GM12878 (cell line): Measurements from ENCODE around the gene FNDC3A. TPM values are rescaled to one million over a fixed set of nuclear protein-coding genes. Genes with fewer than 3 reads are reported as not detected.

Experiments used
- ATAC-seq: fragments of 200-7000 bp; cut with Tn5 transposase; 3 replicates; pipeline ENCODE4 v1.9.1; 2020; ENCODE audit warnings: mild to moderate bottlenecking, moderate library complexity
- BruUV-seq: library from RNA; stranded (reverse); fragments of 400-500 nt; replicated peaks from 2 replicates; lab custom pipeline; 2021; lab: Mats Ljungman, UMichigan
- CTCF ChIA-PET: fragments of 300-600 bp; sonication (Branson Sonifier 250); formaldehyde crosslinking; extraction: SDS; loops from one replicate; lab custom pipeline; 2021; ENCODE audit warnings: inconsistent platforms; lab: Yijun Ruan, JAX
- POLR2A ChIA-PET: fragments of 350-600 bp; formaldehyde crosslinking; extraction: SDS; loops from one replicate; lab custom pipeline; 2021; ENCODE audit warnings: inconsistent platforms; lab: Charles Lee
- RAD21 ChIA-PET: fragments of 300-600 bp; sonication (Branson Sonifier 250); formaldehyde crosslinking; loops from one replicate; lab custom pipeline; 2023; ENCODE audit warnings: antibody characterized with exemption; ENCODE audit not compliant: unreplicated experiment; lab: Charles Lee
- SMC1A ChIA-PET: fragments of 300-600 bp; sonication (Branson Sonifier 250); formaldehyde crosslinking; loops from one replicate; lab custom pipeline; 2023; ENCODE audit not compliant: unreplicated experiment, uncharacterized antibody; lab: Charles Lee
- DNase-seq: peaks from one replicate; pipeline ENCODE4 v3.0.0-alpha.2; 2011; ENCODE audit warnings: low read depth, low spot score
- FAIRE-seq: peaks from 3 replicates; lab custom pipeline; 2011; peaks lifted over from hg19 to GRCh38; lab: Jason Lieb, UNC
- H2AFZ ChIP-seq: 2 replicates; pipeline ENCODE4 v1.6.0; 2011; ENCODE audit warnings: low read depth, low read length, control low read depth; ENCODE audit not compliant: control insufficient read depth
- H3K27ac ChIP-seq: 2 replicates; pipeline ENCODE4 v1.5.1; 2011; ENCODE audit warnings: control low read depth; ENCODE audit not compliant: control insufficient read depth, insufficient read depth
- H3K27me3 ChIP-seq, 2 experiments: replicated peaks in 1 of 2; 2 replicates each; pipeline versions ENCODE4 v1.6.0 to v1.6.1; 2011; ENCODE audit warnings: low read length in 1 of 2; ENCODE audit not compliant: control insufficient read depth in 2 of 2, insufficient read depth in 2 of 2
- H3K36me3 ChIP-seq, 2 experiments: 2 replicates each; pipeline ENCODE4 v1.5.1; 2011; ENCODE audit warnings: low read length in 1 of 2; ENCODE audit not compliant: control insufficient read depth in 2 of 2, insufficient read depth in 2 of 2
- H3K4me1 ChIP-seq: 2 replicates; pipeline ENCODE4 v1.6.1; 2011; ENCODE audit warnings: mild to moderate bottlenecking, low read length, moderate library complexity, mixed read lengths; ENCODE audit not compliant: control insufficient read depth, insufficient read depth
- H3K4me2 ChIP-seq: 2 replicates; pipeline ENCODE4 v1.6.0; 2011; ENCODE audit warnings: control low read depth; ENCODE audit not compliant: control insufficient read depth, insufficient read depth
- H3K4me3 ChIP-seq: fragments of 200-600 bp; sonication (generic); 2 replicates; pipeline ENCODE4 v1.5.1; 2016
- H3K79me2 ChIP-seq: 2 replicates; pipeline ENCODE4 v1.6.0; 2011; ENCODE audit warnings: low read length; ENCODE audit not compliant: control insufficient read depth, insufficient read depth
- H3K9ac ChIP-seq: 2 replicates; pipeline ENCODE4 v1.8.0; 2011; ENCODE audit warnings: low read length, control low read depth, mixed read lengths; ENCODE audit not compliant: control insufficient read depth, insufficient read depth
- H3K9me3 ChIP-seq: replicated peaks from 3 replicates; pipeline ENCODE4 v1.5.1; 2011; ENCODE audit warnings: mild to moderate bottlenecking, low read length; ENCODE audit not compliant: control insufficient read depth, insufficient read depth
- H4K20me1 ChIP-seq: 2 replicates; pipeline ENCODE4 v1.6.0; 2011; ENCODE audit not compliant: control insufficient read depth, insufficient read depth
- BCL3 ChIP-seq: IDR thresholded peaks from 2 replicates; pipeline ENCODE4 v1.6.1; 2011; ENCODE audit warnings: borderline replicate concordance, low read depth, mild to moderate bottlenecking, moderate library complexity, low read length; ENCODE audit not compliant: insufficient read depth, poor library complexity, severe bottlenecking
- BMI1 ChIP-seq: fragments of 450-650 bp; IDR thresholded peaks from 2 replicates; pipeline ENCODE4 v1.6.1; 2016; ENCODE audit warnings: mild to moderate bottlenecking, moderate library complexity, borderline replicate concordance
- CBX3 ChIP-seq: fragments of 200-600 bp; sonication (generic); IDR thresholded peaks from 2 replicates; pipeline ENCODE4 v1.6.1; 2016; ENCODE audit warnings: low read depth, borderline replicate concordance
- EZH2 ChIP-seq: IDR thresholded peaks from 2 replicates; pipeline ENCODE4 v1.6.1; 2012; ENCODE audit warnings: low read depth, mild to moderate bottlenecking, control low read depth, inconsistent platforms, low read length, borderline replicate concordance; ENCODE audit not compliant: control insufficient read depth
- KDM1A ChIP-seq: fragments of 200-600 bp; sonication (generic); IDR thresholded peaks from 2 replicates; pipeline ENCODE4 v1.6.1; 2016; ENCODE audit warnings: borderline replicate concordance
- MTA2 ChIP-seq: fragments of 450-650 bp; IDR thresholded peaks from 2 replicates; pipeline ENCODE4 v1.6.1; 2016; ENCODE audit warnings: low read depth, mild to moderate bottlenecking, moderate library complexity
- PBX3 ChIP-seq: IDR thresholded peaks from 2 replicates; pipeline ENCODE4 v1.6.1; 2011; ENCODE audit warnings: mild to moderate bottlenecking, low read depth, low read length, moderate library complexity; ENCODE audit not compliant: insufficient replicate concordance
- PRDM15 ChIP-seq: fragments of 450-650 bp; formaldehyde crosslinking; IDR thresholded peaks from 2 replicates; pipeline ENCODE4 v1.4.0; 2020; ENCODE audit warnings: mild to moderate bottlenecking, moderate library complexity
- USF2 ChIP-seq: IDR thresholded peaks from 2 replicates; pipeline ENCODE4 v1.6.1; 2011; ENCODE audit warnings: low read depth, low read length, improper control_type of control experiment, borderline replicate concordance
- YY1 ChIP-seq: IDR thresholded peaks from 2 replicates; pipeline ENCODE4 v1.6.1; 2011; ENCODE audit warnings: low read depth, mild to moderate bottlenecking, low read length
- ZNF217 ChIP-seq: fragments of 450-650 bp; IDR thresholded peaks from 2 replicates; pipeline ENCODE4 v1.6.1; 2017; ENCODE audit warnings: antibody characterized with exemption, mild to moderate bottlenecking
- WGBS: methylation state at CpG from one replicate; pipeline ENCODE4 v1.1.6; 2016; ENCODE audit warnings: low lambda C conversion rate; ENCODE audit not compliant: insufficient replicate concordance, insufficient coverage; ENCODE audit errors: missing lambda C conversion rate; 5-methylcytosine and 5-hydroxymethylcytosine counted together
- in situ Hi-C: fragments of 300-500 bp; cut with MboI; formaldehyde crosslinking; loops from 9 replicates; pipeline ENCODE4 v1.14.3; 2018; ENCODE audit warnings: mixed read lengths
- intact Hi-C: fragments of 100-400 bp; cut with micrococcal nuclease; formaldehyde crosslinking; loops from one replicate; pipeline ENCODE4 v1.14.2; 2022; ENCODE audit not compliant: unreplicated experiment
- polyA plus RNA-seq, 11 experiments: library from polyadenylated mRNA; depleted of rRNA in 4 of 11; unstranded in 6 of 11; stranded (reverse) in 5 of 11; fragments of >200 nt; fragmentation: Nextera tagmentation in 4 of 11; fragmentation: Illumina TruSeq in 1 of 11; extraction: Ambion mirVana in 4 of 11; extraction: Trizol in 1 of 11; gene quantifications; 1 replicate in 1 of 11; 2 replicates in 10 of 11; pipeline versions ENCODE4 v1.2.1 to v1.2.3, GENCODE V29; 2011 to 2016; ENCODE audit warnings: inconsistent platforms in 2 of 11, missing spikeins in 2 of 11, low read depth in 1 of 11
- total RNA-seq, 4 experiments: library from RNA; depleted of rRNA in 3 of 4; stranded (reverse); fragments of >200 nt in 3 of 4; fragmentation: Illumina TruSeq in 1 of 4; extraction: Trizol in 1 of 4; gene quantifications; 2 replicates each; pipeline versions ENCODE4 v1.2.1 to v1.2.3, GENCODE V29; 2013 to 2021

FNDC3A gene
- total and polyA plus RNA-seq, 10 of the 15 experiments (the other 5 are each of a cell fraction or from before 2014, with no cell fraction given) = 6.3 to 46.4 (median 22.8) TPM

GRCh38 chr13:49216334-49216733, 240.6 kb downstream of the FNDC3A start:
- Histone ChIP-seq H3K9ac (no peak overlapping the region), H3K27ac (no peak overlapping the region), H3K4me2 (no peak overlapping the region), H3K4me3 (no peak overlapping the region), H3K27me3 (peaks cover 0 to 4% of the 10 kb centered on the region in 2 experiments; a peak in 3 of 4 replicates), H3K79me2 (no peaks in the 10 kb centered on the region), H3K9me3 (peaks cover 2% of the 10 kb centered on the region; the same call in 1 of the 3 replicates), H3K36me3 (no peaks in the 10 kb centered on the region), H3K4me1 (peaks cover 4% of the 10 kb centered on the region), H4K20me1 (no peaks in the 10 kb centered on the region), H2AFZ (no peak overlapping the region)
- TF ChIP-seq USF2 (no peak), ZNF217 (no peak), CBX3 (no peak), BCL3 (no peak), EZH2 (no peak), BMI1 (no peak), KDM1A (no peak), PBX3 (no peak), MTA2 (no peak), YY1 (no peak), PRDM15 (CRISPR knock-in tag) (no peak)
- DNase-seq = no peak
- no peak for FAIRE-seq
- ChIA-PET CTCF (no interaction called here), SMC1A (no interaction called here), RAD21 (no interaction called here), POLR2A (no interaction called here)
- WGBS = 41% methylated on average over 6 of the region's 6 CpGs
- BruUV-seq = no TSS peak
- intact Hi-C loops (no loop called here), in situ Hi-C loops (no loop called here)
- no peak for ATAC-seq
